Measurements from ENCODE around the gene GULP1. TPM values are rescaled to one million over a fixed set of nuclear protein-coding genes. Genes with fewer than 3 reads are reported as not detected.
A peak's percentile ranks its signal among the peaks of the same experiment; 100 is the strongest.
"Not testable (repeated sequence)": the region's sequence is repeated elsewhere in the genome, so short reads cannot be mapped to it uniquely, and the experiment has no call there.

The GULP1 gene
- total RNA-seq, 1 donor from 2014 or later = 39.1 TPM

GRCh38 chr2:188527141-188527540 lies 235.5 kb downstream of the GULP1 start:
- Mint-ChIP-seq H3K27ac (ENCODE audit: unreplicated experiment) (peak overlapping the region; percentile 88), H3K9me3 (peaks cover under 1% of the 10 kb centered on the region), H3K4me3 (peak overlapping the region; percentile 65), H3K4me1 (peaks cover 20% of the 10 kb centered on the region), H3K27me3 (ENCODE audit: low read depth) (no peaks in the 10 kb centered on the region), H3K36me3 (ENCODE audit: low read depth) (peaks cover 7% of the 10 kb centered on the region)
- no peak for TF ChIP-seq CTCF (conservative IDR thresholded peaks at IDR 0.05)
- no peak for DNase-seq (ENCODE audit: low read depth, low spot score)

- Mint-ChIP-seq H3K36me3 (ENCODE audit: low read depth) (peaks cover 9% of the 10 kb centered on the region), H3K9me3 (peaks cover 2% of the 10 kb centered on the region), H3K4me3 (peak overlapping the region; percentile 65), H3K27me3 (ENCODE audit: low read depth) (no peaks in the 10 kb centered on the region), H3K4me1 (peaks cover 20% of the 10 kb centered on the region), H3K27ac (ENCODE audit: unreplicated experiment) (no peak overlapping the region)
- no peak for DNase-seq (ENCODE audit: low read depth, low spot score)
- no peak for TF ChIP-seq CTCF (conservative IDR thresholded peaks at IDR 0.05)
Measured at GRCh38 chr2:188527581-188527993, 235.9 kb downstream of the GULP1 start.

GRCh38 chr2:188529710-188530109 lies 238.0 kb downstream of the GULP1 start:
- no peak for DNase-seq (ENCODE audit: low read depth, low spot score)
- Mint-ChIP-seq H3K4me1 (peaks cover 20% of the 10 kb centered on the region), H3K4me3 (no peak overlapping the region), H3K27ac (ENCODE audit: unreplicated experiment) (no peak overlapping the region), H3K27me3 (ENCODE audit: low read depth) (no peaks in the 10 kb centered on the region), H3K9me3 (peaks cover 7% of the 10 kb centered on the region), H3K36me3 (ENCODE audit: low read depth) (peaks cover 17% of the 10 kb centered on the region)
- TF ChIP-seq CTCF (conservative IDR thresholded peaks at IDR 0.05) = no peak

- H3K27ac Mint-ChIP-seq (ENCODE audit: unreplicated experiment) = no peak overlapping the region
- no peaks in the 10 kb centered on the region for H3K27me3 Mint-ChIP-seq (ENCODE audit: low read depth)
- no peaks in the 10 kb centered on the region for H3K4me1 Mint-ChIP-seq
- peaks cover 21% of the 10 kb centered on the region for H3K9me3 Mint-ChIP-seq
- H3K36me3 Mint-ChIP-seq (ENCODE audit: low read depth) = peaks cover 44% of the 10 kb centered on the region
- no peak for DNase-seq (ENCODE audit: low read depth, low spot score)
- no peak for TF ChIP-seq CTCF (conservative IDR thresholded peaks at IDR 0.05)
- no peak overlapping the region for H3K4me3 Mint-ChIP-seq
Measured at GRCh38 chr2:188534875-188535274, 243.2 kb downstream of the GULP1 start.

- H3K4me1 Mint-ChIP-seq = no peaks in the 10 kb centered on the region
- TF ChIP-seq CTCF (conservative IDR thresholded peaks at IDR 0.05) = no peak
- peaks cover 11% of the 10 kb centered on the region for H3K36me3 Mint-ChIP-seq (ENCODE audit: low read depth)
- H3K27ac Mint-ChIP-seq (ENCODE audit: unreplicated experiment) = no peak overlapping the region
- no peaks in the 10 kb centered on the region for H3K27me3 Mint-ChIP-seq (ENCODE audit: low read depth)
- no peaks in the 10 kb centered on the region for H3K9me3 Mint-ChIP-seq
- no peak for DNase-seq (ENCODE audit: low read depth, low spot score)
- H3K4me3 Mint-ChIP-seq = no peak overlapping the region
Measured at GRCh38 chr2:188551671-188552070, 260.0 kb downstream of the GULP1 start.

GRCh38 chr2:188557081-188557480 lies 265.4 kb downstream of the GULP1 start:
- Mint-ChIP-seq H3K9me3 (peaks cover 10% of the 10 kb centered on the region), H3K36me3 (ENCODE audit: low read depth) (peaks cover 38% of the 10 kb centered on the region)
- no peak for TF ChIP-seq CTCF (conservative IDR thresholded peaks at IDR 0.05)

GRCh38 chr2:188559455-188559854 lies 267.8 kb downstream of the GULP1 start:
- H3K4me3 Mint-ChIP-seq; H3K27me3 Mint-ChIP-seq (ENCODE audit: low read depth); DNase-seq (ENCODE audit: low read depth, low spot score); H3K27ac Mint-ChIP-seq (ENCODE audit: unreplicated experiment); H3K4me1 Mint-ChIP-seq: not testable (repeated sequence)
- H3K9me3 Mint-ChIP-seq = peaks cover 10% of the 10 kb centered on the region
- peaks cover 38% of the 10 kb centered on the region for H3K36me3 Mint-ChIP-seq (ENCODE audit: low read depth)

More at GRCh38 chr2:188557081-188557480, 265.4 kb downstream of the GULP1 start:
- H3K4me3 Mint-ChIP-seq = no peak overlapping the region
- no peak for DNase-seq (ENCODE audit: low read depth, low spot score)
- no peaks in the 10 kb centered on the region for H3K4me1 Mint-ChIP-seq
- H3K27me3 Mint-ChIP-seq (ENCODE audit: low read depth) = no peaks in the 10 kb centered on the region
- H3K27ac Mint-ChIP-seq (ENCODE audit: unreplicated experiment) = no peak overlapping the region

Data from neural crest cell (in vitro differentiated cells).